Central memory CD8-positive, alpha-beta T cell (primary cell): ENCODE measurements around the gene MDH1.
"Not testable (repeated sequence)": the region's sequence is repeated elsewhere in the genome, so short reads cannot be mapped to it uniquely, and the experiment has no call there.

Source experiments
- ATAC-seq: fragments of 150-1000 bp; cut with Tn5 transposase; replicated peaks from 2 replicates; pipeline ENCODE4 v1.10.0; 2022; ENCODE audit warnings: mild to moderate bottlenecking, moderate FRiP score, moderate number of reproducible peaks; ENCODE audit not compliant: poor library complexity, severe bottlenecking; ENCODE audit errors: extremely low read depth
- DNase-seq, 2 donors: peaks; one replicate each; pipeline ENCODE4 v3.0.0; 2021; ENCODE audit warnings: low spot score in 2 of 2
- H3K27ac Mint-ChIP-seq: one replicate; pipeline ENCODE4 v1.8.0; 2022; ENCODE audit warnings: low read depth, mild to moderate bottlenecking, moderate library complexity, mixed read lengths
- H3K27me3 Mint-ChIP-seq: one replicate; pipeline ENCODE4 v1.8.0; 2022; ENCODE audit warnings: mixed read lengths
- H3K36me3 Mint-ChIP-seq: one replicate; pipeline ENCODE4 v1.8.0; 2022; ENCODE audit warnings: mild to moderate bottlenecking, moderate library complexity, mixed read lengths; ENCODE audit not compliant: insufficient read depth
- H3K4me1 Mint-ChIP-seq: one replicate; pipeline ENCODE4 v1.8.0; 2022; ENCODE audit warnings: mixed read lengths
- H3K4me3 Mint-ChIP-seq: one replicate; pipeline ENCODE4 v1.8.0; 2022; ENCODE audit warnings: mild to moderate bottlenecking, moderate library complexity, mixed read lengths
- H3K9me3 Mint-ChIP-seq: one replicate; pipeline ENCODE4 v1.8.0; 2022; ENCODE audit warnings: mixed read lengths

Gene MDH1

DNA sequence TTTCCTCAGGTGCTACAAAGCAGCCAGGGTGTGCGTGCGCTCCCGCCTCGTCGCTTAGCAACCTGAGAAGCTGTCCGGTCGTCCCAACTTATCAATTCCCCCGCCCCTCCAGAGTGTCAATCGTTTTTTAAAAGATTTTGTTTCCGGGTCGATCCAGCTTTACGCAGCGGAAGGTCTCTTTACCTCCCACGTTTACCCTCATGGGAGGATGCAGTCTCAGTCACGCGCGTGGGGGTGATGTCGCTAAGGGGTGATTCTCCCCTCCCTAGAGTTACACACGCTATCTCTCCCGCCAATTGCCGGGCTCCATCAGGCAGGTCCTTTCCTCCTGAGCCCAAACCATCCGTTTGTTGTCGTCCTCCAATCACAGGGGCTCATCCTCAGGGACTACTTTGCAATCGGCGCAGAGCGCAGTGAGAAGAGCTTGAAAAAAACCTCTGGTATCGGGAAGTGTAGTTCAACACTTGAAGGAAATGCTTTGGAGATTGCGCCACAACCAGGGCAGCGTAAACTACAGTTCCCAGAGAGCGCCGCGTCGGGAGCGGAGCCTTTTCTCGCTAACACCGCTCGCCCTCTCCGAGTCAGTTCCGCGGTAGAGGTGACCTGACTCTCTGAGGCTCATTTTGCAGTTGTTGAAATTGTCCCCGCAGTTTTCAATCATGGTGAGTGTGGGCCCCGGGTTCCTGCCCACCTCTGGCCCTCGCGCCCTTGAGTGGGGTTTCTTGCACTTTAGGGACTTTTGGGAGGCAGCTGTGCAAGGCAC, at the start of gene MDH1, which contains the start of gene WDPCP:
TSS of gene MDH1 (plus strand) at position 579 of the 763 bp plus-strand sequence. CDS start at position 660, 81 bp downstream.
TSS of gene WDPCP (minus strand) at position 93 of the 763 bp plus-strand sequence. CDS start 206 bp downstream, outside the sequence.
- DNase-seq (peak; percentile 86 to 92), ATAC-seq (peak; percentile 87)
- Mint-ChIP-seq H3K36me3 (peaks cover 19% of the 10 kb centered on the region), H3K9me3 (no peaks in the 10 kb centered on the region), H3K27me3 (no peaks in the 10 kb centered on the region), H3K27ac (peak within 1 kb of the TSS; percentile 96), H3K4me1 (peaks cover 44% of the 10 kb centered on the region), H3K4me3 (peak within 1 kb of the TSS; percentile 94)

DNA sequence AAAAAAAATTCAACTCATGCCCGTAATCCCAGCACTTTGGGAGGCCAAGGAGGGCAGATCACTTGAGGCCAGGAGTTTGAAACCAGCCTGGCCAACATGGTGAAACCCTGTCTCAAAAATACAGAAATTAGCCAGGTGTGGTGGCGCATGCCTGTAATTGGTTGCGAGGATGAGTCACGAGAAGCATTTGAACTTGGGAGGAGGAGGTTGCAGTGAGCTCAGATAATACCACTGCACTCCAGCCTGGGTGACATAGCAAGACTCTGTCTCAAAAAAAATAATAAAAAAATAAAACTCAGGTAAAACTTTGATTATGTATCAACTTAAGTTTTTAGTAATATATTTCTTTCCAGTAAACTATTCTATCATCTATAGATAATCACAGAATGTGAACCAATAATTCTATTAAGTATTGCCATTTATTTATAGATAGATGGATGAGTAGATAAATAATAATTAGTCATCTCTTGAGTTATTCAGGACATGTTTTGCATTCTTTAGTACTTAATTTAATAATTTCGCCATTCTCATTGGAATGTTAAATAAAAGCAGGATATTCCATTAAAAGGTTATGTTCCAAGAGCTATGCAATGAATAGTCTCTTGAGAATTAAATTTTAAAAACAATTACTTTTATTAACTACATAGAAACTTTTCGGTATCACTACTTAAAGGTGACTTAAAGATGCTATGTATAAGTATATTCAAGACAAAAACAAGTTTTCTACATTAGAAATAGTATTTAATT, 49.2 kb upstream of the MDH1 start:
- no peak for ATAC-seq
- Mint-ChIP-seq H3K4me3 (no peak overlapping the region), H3K27me3 (no peaks in the 10 kb centered on the region), H3K36me3 (no peaks in the 10 kb centered on the region), H3K27ac (no peak overlapping the region), H3K4me1 (no peaks in the 10 kb centered on the region), H3K9me3 (peaks cover 6% of the 10 kb centered on the region)
- DNase-seq: no peak

DNA sequence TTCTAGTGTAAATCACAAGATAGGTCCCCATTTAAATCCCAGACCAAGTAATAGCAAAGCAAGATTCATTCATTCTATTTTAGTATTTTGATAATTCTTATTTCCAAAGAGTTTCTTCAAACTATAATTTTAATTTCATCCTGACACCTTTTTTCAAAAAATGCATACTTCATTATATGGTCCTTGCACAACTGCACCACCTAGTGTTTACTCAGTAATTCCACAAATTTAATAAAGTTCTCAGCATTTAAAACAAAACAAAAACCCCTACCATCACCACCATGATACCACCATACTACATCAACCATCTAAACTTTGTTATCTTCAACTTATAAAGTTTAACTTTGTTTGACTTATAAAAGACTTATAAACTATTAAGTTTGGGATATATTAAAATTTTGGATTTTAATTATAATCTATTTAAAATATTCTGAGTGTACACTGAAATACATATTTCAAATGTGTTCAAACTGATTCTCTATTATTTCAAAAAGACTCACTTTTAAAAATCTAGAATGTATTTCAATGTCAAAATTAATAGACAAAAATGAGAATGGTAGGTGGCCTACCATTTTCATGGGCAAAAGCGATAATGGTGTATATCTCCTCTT, 44.6 kb upstream of the MDH1 start:
- no peak for DNase-seq
- H3K9me3 Mint-ChIP-seq: no peaks in the 10 kb centered on the region

DNA sequence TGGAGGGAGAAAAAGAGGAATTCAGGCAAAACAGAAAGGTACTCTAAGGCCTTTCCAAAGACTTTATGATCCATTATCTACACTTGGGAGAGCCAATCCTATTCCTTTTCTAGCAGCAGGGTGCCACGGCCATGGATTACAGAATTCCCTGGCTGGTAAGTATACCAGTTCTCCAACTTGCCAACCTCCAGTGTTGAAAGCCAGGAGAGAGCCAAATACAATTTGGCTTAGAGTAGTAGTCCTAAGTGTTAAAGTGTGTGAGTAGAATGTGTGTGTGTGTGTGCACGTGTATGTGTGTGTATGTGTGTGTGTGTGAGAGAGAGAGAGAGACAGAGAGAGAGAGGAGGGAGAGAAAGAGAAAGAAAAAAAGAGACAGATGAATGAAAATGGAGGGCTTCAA, 43.7 kb upstream of the MDH1 start:
- H3K9me3 Mint-ChIP-seq: no peaks in the 10 kb centered on the region
- no peaks in the 10 kb centered on the region for H3K36me3 Mint-ChIP-seq
- no peak overlapping the region for H3K4me3 Mint-ChIP-seq
- no peaks in the 10 kb centered on the region for H3K27me3 Mint-ChIP-seq
- H3K4me1 Mint-ChIP-seq: no peaks in the 10 kb centered on the region
- ATAC-seq (no peak), DNase-seq (no peak)
- no peak overlapping the region for H3K27ac Mint-ChIP-seq

More for the DNA sequence above, 44.6 kb upstream of the MDH1 start:
- H3K4me3 Mint-ChIP-seq: no peak overlapping the region
- H3K4me1 Mint-ChIP-seq: no peaks in the 10 kb centered on the region
- H3K36me3 Mint-ChIP-seq: no peaks in the 10 kb centered on the region
- ATAC-seq: no peak
- no peaks in the 10 kb centered on the region for H3K27me3 Mint-ChIP-seq
- H3K27ac Mint-ChIP-seq: no peak overlapping the region

DNA sequence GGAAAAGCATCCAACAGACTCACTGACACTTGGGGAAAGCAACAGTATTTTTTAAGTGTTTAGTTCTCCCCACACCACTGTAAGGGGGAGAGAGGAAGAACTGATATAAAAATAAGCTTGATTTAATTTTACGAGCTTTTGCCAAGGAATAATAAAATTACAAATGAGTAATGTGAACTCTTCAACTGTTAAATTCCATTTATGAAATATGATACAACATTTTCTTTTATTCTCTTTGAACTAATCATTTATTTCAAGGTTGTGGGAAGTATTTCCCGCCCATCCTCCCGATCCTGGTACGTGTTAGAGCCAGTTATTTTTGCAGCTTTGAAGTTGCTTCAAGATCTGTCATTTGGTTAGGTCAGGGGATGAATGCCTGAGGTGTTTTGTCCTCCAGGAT, 35.7 kb upstream of the MDH1 start:
- H3K36me3 Mint-ChIP-seq: peaks cover 3% of the 10 kb centered on the region
- peaks cover 5% of the 10 kb centered on the region for H3K4me1 Mint-ChIP-seq
- H3K9me3 Mint-ChIP-seq: peaks cover 15% of the 10 kb centered on the region
- no peak overlapping the region for H3K4me3 Mint-ChIP-seq
- no peak for ATAC-seq
- no peaks in the 10 kb centered on the region for H3K27me3 Mint-ChIP-seq
- H3K27ac Mint-ChIP-seq: no peak overlapping the region
- DNase-seq: no peak

DNA sequence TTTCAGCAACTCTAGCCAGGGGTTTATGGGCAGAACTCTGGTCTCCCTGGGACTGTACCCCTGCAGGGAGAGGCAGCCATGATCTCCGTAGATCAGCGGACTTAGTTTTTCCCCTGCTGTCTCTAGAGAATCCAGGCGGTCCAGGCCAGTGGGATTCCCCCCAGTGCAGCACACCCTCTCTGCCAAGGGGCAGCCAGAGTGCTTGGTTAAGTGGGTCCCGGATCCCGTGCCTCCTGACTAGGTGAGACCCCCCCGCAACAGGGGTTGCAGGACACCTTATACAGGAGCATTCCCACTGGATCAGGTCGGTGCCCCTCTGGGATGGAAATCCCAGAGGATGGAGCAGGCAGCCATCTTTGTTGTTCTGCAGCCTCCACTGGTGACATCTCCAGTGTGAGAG, 33.5 kb upstream of the MDH1 start:
- Mint-ChIP-seq H3K27ac (no peak overlapping the region), H3K27me3 (no peaks in the 10 kb centered on the region), H3K36me3 (peaks cover 3% of the 10 kb centered on the region), H3K4me3 (no peak overlapping the region), H3K4me1 (peaks cover 6% of the 10 kb centered on the region), H3K9me3 (peaks cover 16% of the 10 kb centered on the region)
- ATAC-seq (no peak), DNase-seq (no peak)

DNA sequence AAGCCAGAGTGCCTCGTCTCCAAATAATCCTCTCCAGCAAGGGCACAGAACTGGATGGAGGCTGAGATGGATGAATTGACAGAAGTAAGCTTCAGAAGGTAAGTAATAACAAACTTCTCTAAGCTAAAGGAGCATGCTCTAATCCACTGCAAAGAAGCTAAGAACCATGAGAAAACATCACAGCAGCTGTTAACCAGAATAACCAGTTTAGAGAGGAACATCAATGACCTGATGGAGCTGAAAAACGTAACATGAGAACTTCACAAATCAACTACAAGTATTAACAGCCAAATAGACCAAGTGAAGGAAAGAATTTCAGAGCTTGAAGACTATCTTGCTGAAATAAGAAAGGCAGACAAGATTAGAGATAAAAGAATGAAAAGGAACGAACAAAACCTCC, 32.8 kb upstream of the MDH1 start:
- Mint-ChIP-seq H3K27me3 (no peaks in the 10 kb centered on the region), H3K9me3 (peaks cover 16% of the 10 kb centered on the region), H3K36me3 (peaks cover 3% of the 10 kb centered on the region), H3K4me1 (peaks cover 6% of the 10 kb centered on the region), H3K27ac (no peak overlapping the region), H3K4me3 (no peak overlapping the region)
- no peak for DNase-seq
- ATAC-seq: no peak

DNA sequence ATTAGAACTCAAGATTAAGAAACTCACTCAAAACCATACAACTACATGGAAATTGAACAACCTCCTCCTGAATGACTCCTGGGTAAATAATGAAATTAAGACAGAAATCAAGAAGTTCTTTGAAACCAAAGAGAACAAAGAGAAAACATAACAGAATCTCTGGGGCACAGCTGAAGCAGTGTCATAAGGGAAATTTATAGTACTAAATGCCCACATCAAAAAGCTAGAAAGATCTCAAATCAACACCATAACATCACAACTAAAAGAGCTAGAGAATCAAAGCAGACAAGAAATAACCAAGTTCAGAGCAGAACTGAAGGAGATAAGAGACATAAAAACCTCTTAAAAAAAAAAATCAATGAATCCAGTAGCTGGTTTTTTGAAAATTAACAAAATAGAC, 30.9 kb upstream of the MDH1 start:
- not testable (repeated sequence) for DNase-seq, H3K4me1 Mint-ChIP-seq, H3K27me3 Mint-ChIP-seq, H3K27ac Mint-ChIP-seq, ATAC-seq, H3K36me3 Mint-ChIP-seq, H3K4me3 Mint-ChIP-seq
- peaks cover 22% of the 10 kb centered on the region for H3K9me3 Mint-ChIP-seq

DNA sequence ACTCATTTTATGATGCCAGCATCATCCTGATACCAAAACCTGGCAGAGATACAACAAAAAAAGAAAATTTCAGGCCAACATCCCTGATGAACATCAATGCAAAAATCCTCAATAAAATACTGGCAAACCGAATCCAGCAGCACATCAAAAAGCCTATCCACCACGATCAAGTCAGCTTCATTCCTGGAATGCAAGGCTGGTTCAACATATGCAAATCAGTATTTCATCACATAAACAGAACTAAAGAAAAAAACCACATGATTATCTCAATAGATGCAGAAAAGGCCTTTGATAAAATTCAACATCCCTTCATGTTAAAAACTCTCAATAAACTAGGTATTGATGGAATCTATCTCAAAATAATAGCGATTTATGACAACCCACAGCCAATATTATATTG, 29.8 kb upstream of the MDH1 start:
- H3K4me3 Mint-ChIP-seq, H3K36me3 Mint-ChIP-seq, H3K27ac Mint-ChIP-seq, DNase-seq, H3K4me1 Mint-ChIP-seq, H3K27me3 Mint-ChIP-seq, ATAC-seq: not testable (repeated sequence)
- H3K9me3 Mint-ChIP-seq: peaks cover 22% of the 10 kb centered on the region

DNA sequence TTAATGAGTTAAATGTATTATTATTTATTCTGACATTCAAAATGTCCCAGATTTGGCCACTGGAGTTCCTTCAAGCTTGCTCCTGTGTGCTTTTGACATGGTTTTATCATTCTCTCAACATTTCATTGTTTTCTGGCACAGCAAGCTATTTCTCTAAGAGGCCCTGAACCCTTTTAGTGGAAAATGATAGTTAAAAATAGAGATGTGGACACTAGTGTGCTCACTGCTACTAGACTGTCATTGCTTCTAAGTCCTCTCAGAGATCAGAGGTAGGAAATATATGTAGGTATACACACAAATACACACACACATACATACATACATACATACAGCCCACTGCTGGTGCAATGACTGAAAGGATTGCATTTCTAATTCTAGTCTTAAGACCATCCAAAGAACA, 26.0 kb upstream of the MDH1 start:
- no peak overlapping the region for H3K4me3 Mint-ChIP-seq
- H3K27me3 Mint-ChIP-seq: no peaks in the 10 kb centered on the region
- H3K36me3 Mint-ChIP-seq: no peaks in the 10 kb centered on the region

DNA sequence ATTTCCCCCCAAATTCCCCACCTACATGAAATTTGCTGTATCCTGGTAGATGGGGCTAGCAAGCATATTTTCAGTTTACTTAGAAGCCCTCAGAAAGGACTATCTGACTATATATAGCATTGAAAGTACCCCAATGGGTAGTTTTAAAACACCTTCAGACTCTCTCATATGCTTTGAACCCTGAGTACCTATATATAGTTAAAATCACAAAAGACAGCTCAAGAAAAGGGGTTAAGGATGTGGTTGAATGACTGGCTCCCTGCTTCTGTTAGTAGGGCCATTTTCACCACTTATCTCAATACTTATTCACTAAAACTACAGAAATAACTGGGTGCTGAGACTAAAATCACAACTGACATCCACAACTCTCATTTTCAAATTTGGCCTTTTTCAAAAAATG, 19.0 kb upstream of the MDH1 start:
- H3K36me3 Mint-ChIP-seq: peaks cover 2% of the 10 kb centered on the region
- no peak for ATAC-seq

More for the DNA sequence above, 26.0 kb upstream of the MDH1 start:
- Mint-ChIP-seq H3K27ac (no peak overlapping the region), H3K4me1 (peaks cover 4% of the 10 kb centered on the region), H3K9me3 (peaks cover 10% of the 10 kb centered on the region)
- ATAC-seq: no peak
- DNase-seq: no peak

DNA sequence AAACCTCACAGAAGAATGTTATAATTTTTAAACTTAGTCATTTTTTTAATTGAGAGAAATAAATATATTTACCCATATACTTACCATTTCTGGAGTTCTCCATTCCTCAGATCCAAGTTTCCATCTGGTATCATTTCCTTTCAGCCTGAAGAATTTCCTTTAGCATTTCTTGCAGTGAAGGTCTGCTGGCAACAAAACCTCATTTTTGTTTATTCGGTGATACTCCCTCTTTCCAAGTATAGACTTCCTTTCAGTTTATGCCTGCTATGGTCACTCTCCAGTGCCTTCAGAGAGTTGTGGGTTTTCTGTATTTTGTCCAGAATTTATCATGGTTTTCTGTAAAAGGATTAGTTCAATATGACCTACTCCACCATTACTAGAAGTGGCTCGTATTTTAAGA, 17.5 kb upstream of the MDH1 start:
- Mint-ChIP-seq H3K9me3 (peaks cover 11% of the 10 kb centered on the region), H3K27ac (no peak overlapping the region), H3K27me3 (no peaks in the 10 kb centered on the region), H3K4me3 (no peak overlapping the region), H3K4me1 (no peaks in the 10 kb centered on the region), H3K36me3 (peaks cover 2% of the 10 kb centered on the region)
- DNase-seq (no peak), ATAC-seq (no peak)

More for the DNA sequence above, 19.0 kb upstream of the MDH1 start:
- no peaks in the 10 kb centered on the region for H3K4me1 Mint-ChIP-seq
- H3K9me3 Mint-ChIP-seq: peaks cover 11% of the 10 kb centered on the region
- H3K27ac Mint-ChIP-seq: no peak overlapping the region
- DNase-seq: no peak
- H3K4me3 Mint-ChIP-seq: no peak overlapping the region
- no peaks in the 10 kb centered on the region for H3K27me3 Mint-ChIP-seq
